K562 (cell line): ENCODE results near the gene CMTM8. TPM values are rescaled to one million over a fixed set of nuclear protein-coding genes. Genes with fewer than 3 reads are reported as not detected.
A peak's percentile ranks its signal among the peaks of the same experiment; 100 is the strongest.

ENCODE experiments used
- REST ChIP-seq, 2 experiments: fragments of 450-650 bp; formaldehyde crosslinking in 1 of 2; IDR thresholded peaks; 2 replicates each; pipeline versions ENCODE4 v1.4.0 to v1.6.1; 2014 to 2020; ENCODE audit warnings: mild to moderate bottlenecking in 2 of 2, borderline replicate concordance in 1 of 2, low read depth in 1 of 2
- polyA plus RNA-seq, 8 experiments: library from polyadenylated mRNA; depleted of rRNA in 4 of 8; stranded (reverse) in 5 of 8; unstranded in 3 of 8; fragments of >200 nt; fragmentation: Nextera tagmentation in 2 of 8; fragmentation: Illumina TruSeq in 1 of 8; extraction: Ambion mirVana in 2 of 8; extraction: Trizol in 1 of 8; gene quantifications; 2 replicates each; pipeline versions ENCODE4 v1.2.1 to v1.2.3, GENCODE V29; 2011 to 2014; ENCODE audit warnings: inconsistent platforms in 1 of 8, missing spikeins in 1 of 8
- total RNA-seq, 7 experiments: library from RNA; depleted of rRNA in 6 of 7; stranded (reverse); fragments of >200 nt in 6 of 7; fragmentation: Illumina TruSeq in 2 of 7; extraction: Trizol in 2 of 7; gene quantifications; 2 replicates each; pipeline versions ENCODE4 v1.2.1 to v1.2.3, GENCODE V29; 2011 to 2021; ENCODE audit warnings: low replicate concordance in 1 of 7

Gene CMTM8
- total and polyA plus RNA-seq, 9 of the 15 experiments (the other 6 are each of a cell fraction or from before 2014, with no cell fraction given), result not detected

GRCh38 chr3:32399030-32399620 lies 160.6 kb downstream of the CMTM8 start (continued):
- TF ChIP-seq REST (IDR thresholded peaks at IDR 0.05; ENCODE audit: borderline replicate concordance), result peak; percentile 23; the same call in 1 of the 2 replicates
- no peak for TF ChIP-seq REST (CRISPR knock-in tag; IDR thresholded peaks at IDR 0.05; ENCODE audit: low read depth)
